Astrocyte (in vitro differentiated cells and primary cell): ENCODE data around the gene TBX6. TPM values are rescaled to one million over a fixed set of nuclear protein-coding genes. Genes with fewer than 3 reads are reported as not detected.

Source experiments
- DNase-seq: peaks from one replicate; pipeline ENCODE4 v3.0.0-alpha.2; 2010; ENCODE audit warnings: low read depth
- FAIRE-seq: peaks from 2 replicates; lab custom pipeline; 2011; peaks lifted over from hg19 to GRCh38; lab: Jason Lieb, UNC
- H2AFZ ChIP-seq: 2 replicates; pipeline ENCODE4 v1.6.0; 2012; ENCODE audit warnings: low read depth, low read length, inconsistent platforms
- H3K27ac ChIP-seq: 2 replicates; pipeline ENCODE4 v1.5.1; 2011; ENCODE audit warnings: low read depth, low read length, inconsistent platforms
- H3K27me3 ChIP-seq: 2 replicates; pipeline ENCODE4 v1.6.0; 2011; ENCODE audit warnings: low read length, inconsistent platforms; ENCODE audit not compliant: insufficient read depth
- H3K36me3 ChIP-seq: 2 replicates; pipeline ENCODE4 v1.5.1; 2011; ENCODE audit warnings: low read length, inconsistent platforms; ENCODE audit not compliant: insufficient read depth
- H3K4me1 ChIP-seq: 2 replicates; pipeline ENCODE4 v1.5.1; 2011; ENCODE audit warnings: low read length, inconsistent platforms; ENCODE audit not compliant: insufficient read depth
- H3K4me2 ChIP-seq: 2 replicates; pipeline ENCODE4 v1.6.0; 2012; ENCODE audit warnings: low read length, inconsistent platforms
- H3K4me3 ChIP-seq: 2 replicates; pipeline ENCODE4 v1.5.1; 2011; ENCODE audit warnings: low read depth, mild to moderate bottlenecking, low read length, inconsistent platforms; ENCODE audit not compliant: insufficient read depth
- H3K79me2 ChIP-seq: 2 replicates; pipeline ENCODE4 v1.6.0; 2012; ENCODE audit warnings: mild to moderate bottlenecking, low read length, inconsistent platforms; ENCODE audit not compliant: insufficient read depth
- H3K9ac ChIP-seq: 2 replicates; pipeline ENCODE4 v1.6.0; 2012; ENCODE audit warnings: mild to moderate bottlenecking, low read length, inconsistent platforms
- H3K9me3 ChIP-seq: 2 replicates; pipeline ENCODE4 v1.5.1; 2012; ENCODE audit warnings: low read depth, mild to moderate bottlenecking, low read length, inconsistent platforms; ENCODE audit not compliant: insufficient read depth
- H4K20me1 ChIP-seq: 2 replicates; pipeline ENCODE4 v1.6.0; 2012; ENCODE audit warnings: low read length, inconsistent platforms; ENCODE audit not compliant: insufficient read depth
- H3K27ac Mint-ChIP-seq: one replicate; pipeline ENCODE4 v1.8.0; 2021; ENCODE audit warnings: mild to moderate bottlenecking, mixed read lengths; ENCODE audit not compliant: unreplicated experiment
- H3K27me3 Mint-ChIP-seq: one replicate; pipeline ENCODE4 v1.8.0; 2021; ENCODE audit warnings: low read depth, mixed read lengths; ENCODE audit not compliant: unreplicated experiment
- H3K36me3 Mint-ChIP-seq: one replicate; pipeline ENCODE4 v1.8.0; 2021; ENCODE audit warnings: low read depth, mixed read lengths; ENCODE audit not compliant: unreplicated experiment
- H3K4me1 Mint-ChIP-seq: one replicate; pipeline ENCODE4 v1.8.0; 2021; ENCODE audit warnings: low read depth, mixed read lengths; ENCODE audit not compliant: unreplicated experiment
- H3K4me3 Mint-ChIP-seq: one replicate; pipeline ENCODE4 v1.8.0; 2021; ENCODE audit warnings: mild to moderate bottlenecking, moderate library complexity, mixed read lengths; ENCODE audit not compliant: unreplicated experiment
- H3K9me3 Mint-ChIP-seq: one replicate; pipeline ENCODE4 v1.8.0; 2021; ENCODE audit warnings: mild to moderate bottlenecking, mixed read lengths; ENCODE audit not compliant: unreplicated experiment
- CTCF ChIP-seq: IDR thresholded peaks from 2 replicates; pipeline ENCODE4 v1.5.1; 2011; ENCODE audit warnings: low read depth, mild to moderate bottlenecking, inconsistent platforms, low read length, moderate library complexity; ENCODE audit not compliant: insufficient read depth
- EZH2 ChIP-seq: IDR thresholded peaks from 2 replicates; pipeline ENCODE4 v1.6.1; 2012; ENCODE audit warnings: mild to moderate bottlenecking, low read length, inconsistent platforms; ENCODE audit not compliant: insufficient read depth
- total RNA-seq: library from RNA; stranded (reverse); gene quantifications from 2 replicates; pipeline ENCODE4 v1.2.1, GENCODE V29; 2021

Gene TBX6
- total RNA-seq, 1 donor from 2014 or later = 0.27 TPM

- Histone ChIP-seq H3K27me3 (peaks cover 2% of the 10 kb centered on the region), H3K79me2 (no peaks in the 10 kb centered on the region), H3K4me2 (no peak overlapping the region), H3K36me3 (no peaks in the 10 kb centered on the region), H3K9me3 (no peaks in the 10 kb centered on the region), H3K9ac (no peak overlapping the region), H3K4me1 (no peaks in the 10 kb centered on the region), H4K20me1 (no peaks in the 10 kb centered on the region), H3K4me3 (no peak overlapping the region), H3K27ac (no peak overlapping the region), H2AFZ (no peak overlapping the region)
- FAIRE-seq = no peak
- no peak for DNase-seq
- Mint-ChIP-seq H3K9me3 (no peaks in the 10 kb centered on the region), H3K4me3 (no peak overlapping the region), H3K27ac (no peak overlapping the region), H3K27me3 (peaks cover 21% of the 10 kb centered on the region), H3K4me1 (no peaks in the 10 kb centered on the region), H3K36me3 (peaks cover 3% of the 10 kb centered on the region)
- TF ChIP-seq EZH2 = no peak
- no peak for TF ChIP-seq CTCF
Observed at GRCh38 chr16:30040221-30040620, 51.5 kb downstream of the TBX6 start.

Other genes with a start within 250 kb of the TBX6 start
- gene CDIPT, start 228.7 kb downstream of the TBX6 start, total RNA-seq = 88.1 and 92.0 TPM in 2 replicates
- gene SEZ6L2, start 192.4 kb downstream of the TBX6 start, total RNA-seq = 69.6 and 90.6 TPM in 2 replicates
- 43.3 and 44.8 TPM in 2 replicates for gene ASPHD1, start 191.4 kb downstream of the TBX6 start, total RNA-seq
- gene KCTD13, start 165.7 kb downstream of the TBX6 start, total RNA-seq = 25.1 and 27.1 TPM in 2 replicates
- gene TMEM219, start 129.8 kb downstream of the TBX6 start, total RNA-seq = 96.6 and 104 TPM in 2 replicates
- 55.2 and 55.9 TPM in 2 replicates for gene TAOK2, start 118.1 kb downstream of the TBX6 start, total RNA-seq
- gene HIRIP3, start 96.3 kb downstream of the TBX6 start, total RNA-seq = 4.3 and 5.0 TPM in 2 replicates
- 58.5 and 64.8 TPM in 2 replicates for gene INO80E, start 95.7 kb downstream of the TBX6 start, total RNA-seq
- gene DOC2A, start 80.9 kb downstream of the TBX6 start, total RNA-seq = 0.50 and 0.89 TPM in 2 replicates
- not detected in 2 replicates for gene C16orf92, start 68.7 kb downstream of the TBX6 start, total RNA-seq
- 1.4 and 1.9 TPM in 2 replicates for gene TLCD3B, start 60.7 kb downstream of the TBX6 start, total RNA-seq
- 1,795 and 1,830 TPM in 2 replicates for gene ALDOA, start 26.2 kb downstream of the TBX6 start, total RNA-seq
- 140 TPM in 2 replicates for gene PPP4C, start 15.9 kb downstream of the TBX6 start, total RNA-seq
- gene YPEL3, start 4.3 kb upstream of the TBX6 start, total RNA-seq = 20.5 and 25.2 TPM in 2 replicates
- 1.8 and 3.6 TPM in 2 replicates for gene GDPD3, start 21.6 kb upstream of the TBX6 start, total RNA-seq
- gene MAPK3, start 31.3 kb upstream of the TBX6 start, total RNA-seq = 28.7 and 35.1 TPM in 2 replicates
- 3.1 and 4.0 TPM in 2 replicates for gene CORO1A, start 91.7 kb upstream of the TBX6 start, total RNA-seq
- gene BOLA2B, start 101.7 kb upstream of the TBX6 start, total RNA-seq = 125 and 149 TPM in 2 replicates
- gene SLX1A, start 102.0 kb upstream of the TBX6 start, total RNA-seq = 10.9 and 14.5 TPM in 2 replicates
- gene SULT1A3, start 107.3 kb upstream of the TBX6 start, total RNA-seq = 8.6 and 11.9 TPM in 2 replicates
- 7.7 and 12.3 TPM in 2 replicates for gene NPIPB13, start 156.6 kb upstream of the TBX6 start, total RNA-seq